Stomach smooth muscle (tissue), 2 donors: ENCODE measurements around the gene CASZ1.

Experiments used
- H3K27ac ChIP-seq: one replicate; pipeline ENCODE4 v1.7.0; 2013; ENCODE audit warnings: mild to moderate bottlenecking, low read length, inconsistent platforms
- H3K27me3 ChIP-seq, 2 donors: one replicate each; pipeline ENCODE4 v1.7.0; 2013; ENCODE audit warnings: low read length in 2 of 2; ENCODE audit not compliant: insufficient read depth in 2 of 2, control insufficient read depth in 1 of 2
- H3K36me3 ChIP-seq, 2 donors: one replicate each; pipeline ENCODE4 v1.7.0; 2013; ENCODE audit warnings: low read length in 2 of 2; ENCODE audit not compliant: control insufficient read depth in 2 of 2, insufficient read depth in 2 of 2
- H3K4me1 ChIP-seq: one replicate; pipeline ENCODE4 v1.7.0; 2013; ENCODE audit warnings: low read length; ENCODE audit not compliant: control insufficient read depth, insufficient read depth
- H3K4me3 ChIP-seq, 2 donors: one replicate each; pipeline ENCODE4 v1.7.0; 2013; ENCODE audit warnings: low read length in 2 of 2
- H3K9ac ChIP-seq, 2 donors: one replicate each; pipeline ENCODE4 v1.7.0; 2013; ENCODE audit warnings: low read length in 2 of 2, mild to moderate bottlenecking in 1 of 2
- H3K9me3 ChIP-seq, 2 donors: one replicate each; pipeline ENCODE4 v1.7.0; 2013; ENCODE audit warnings: low read length in 2 of 2; ENCODE audit not compliant: control insufficient read depth in 2 of 2
- donor health status: healthy.
- donor health status: Pancreatic carcinoma.

CASZ1 gene

GRCh38 chr1:10791105-10791951 is 5.1 kb downstream of the CASZ1 start:
- Histone ChIP-seq H3K4me1 (peaks cover 52% of the 10 kb centered on the region), H3K27ac (peak overlapping the region; percentile 78), H3K4me3 (peak overlapping the region in 1 of 2 donors; percentile 31), H3K36me3 (no peaks in the 10 kb centered on the region), H3K9me3 (no peaks in the 10 kb centered on the region), H3K27me3 (no peaks in the 10 kb centered on the region), H3K9ac (peak overlapping the region; percentile 1 to 38)

- Histone ChIP-seq H3K9me3 (no peaks in the 10 kb centered on the region), H3K4me1 (peaks cover 61% of the 10 kb centered on the region), H3K27ac (peak overlapping the region; percentile 78), H3K9ac (peak overlapping the region; percentile 55 to 60), H3K36me3 (no peaks in the 10 kb centered on the region), H3K27me3 (no peaks in the 10 kb centered on the region), H3K4me3 (peak overlapping the region; percentile 43 to 55)
Observed at GRCh38 chr1:10789803-10790702, 6.4 kb downstream of the CASZ1 start.

- peak overlapping the region; percentile 78 for H3K27ac ChIP-seq
- H3K27me3 ChIP-seq, result no peaks in the 10 kb centered on the region
- peak overlapping the region in 1 of 2 donors; percentile 48 for H3K9ac ChIP-seq
- H3K4me3 ChIP-seq, result peak overlapping the region in 1 of 2 donors; percentile 55
- no peaks in the 10 kb centered on the region for H3K36me3 ChIP-seq
- H3K4me1 ChIP-seq, result peaks cover 64% of the 10 kb centered on the region
- H3K9me3 ChIP-seq, result no peaks in the 10 kb centered on the region
Observed at GRCh38 chr1:10789047-10789791, 7.2 kb downstream of the CASZ1 start.

GRCh38 chr1:10788592-10789006 is 7.8 kb downstream of the CASZ1 start:
- no peaks in the 10 kb centered on the region for H3K27me3 ChIP-seq
- peak overlapping the region; percentile 29 to 45 for H3K9ac ChIP-seq
- peak overlapping the region in 1 of 2 donors; percentile 54 for H3K4me3 ChIP-seq
- no peaks in the 10 kb centered on the region for H3K36me3 ChIP-seq
- H3K27ac ChIP-seq, result peak overlapping the region; percentile 78
- H3K4me1 ChIP-seq, result peaks cover 62% of the 10 kb centered on the region
- H3K9me3 ChIP-seq, result no peaks in the 10 kb centered on the region

GRCh38 chr1:10787286-10787685 is 9.2 kb downstream of the CASZ1 start:
- Histone ChIP-seq H3K27ac (peak overlapping the region; percentile 78), H3K36me3 (no peaks in the 10 kb centered on the region), H3K4me1 (peaks cover 70% of the 10 kb centered on the region), H3K4me3 (no peak overlapping the region), H3K27me3 (no peaks in the 10 kb centered on the region), H3K9ac (no peak overlapping the region), H3K9me3 (no peaks in the 10 kb centered on the region)

- Histone ChIP-seq H3K4me1 (peaks cover 76% of the 10 kb centered on the region), H3K27me3 (no peaks in the 10 kb centered on the region), H3K36me3 (no peaks in the 10 kb centered on the region), H3K27ac (peak overlapping the region; percentile 78), H3K9me3 (no peaks in the 10 kb centered on the region), H3K4me3 (no peak overlapping the region), H3K9ac (no peak overlapping the region)
Observed at GRCh38 chr1:10785728-10786638, 10.5 kb downstream of the CASZ1 start.

- H3K4me3 ChIP-seq, result no peak overlapping the region
- no peaks in the 10 kb centered on the region for H3K36me3 ChIP-seq
- peaks cover 71% of the 10 kb centered on the region for H3K4me1 ChIP-seq
- no peaks in the 10 kb centered on the region for H3K27me3 ChIP-seq
- H3K9ac ChIP-seq, result peak overlapping the region in 1 of 2 donors; percentile 9
- H3K9me3 ChIP-seq, result no peaks in the 10 kb centered on the region
- H3K27ac ChIP-seq, result peak overlapping the region; percentile 53
Observed at GRCh38 chr1:10784998-10785727, 11.3 kb downstream of the CASZ1 start.

- H3K4me3 ChIP-seq, result no peak overlapping the region
- H3K9ac ChIP-seq, result no peak overlapping the region
- no peaks in the 10 kb centered on the region for H3K9me3 ChIP-seq
- peaks cover 69% of the 10 kb centered on the region for H3K4me1 ChIP-seq
- no peaks in the 10 kb centered on the region for H3K36me3 ChIP-seq
- no peak overlapping the region for H3K27ac ChIP-seq
- H3K27me3 ChIP-seq, result no peaks in the 10 kb centered on the region
Observed at GRCh38 chr1:10782491-10783244, 13.8 kb downstream of the CASZ1 start.

GRCh38 chr1:10781137-10781536 is 15.3 kb downstream of the CASZ1 start:
- H3K4me3 ChIP-seq, result no peak overlapping the region
- H3K9ac ChIP-seq, result no peak overlapping the region
- no peaks in the 10 kb centered on the region for H3K36me3 ChIP-seq
- H3K9me3 ChIP-seq, result no peaks in the 10 kb centered on the region
- no peak overlapping the region for H3K27ac ChIP-seq
- peaks cover 63% of the 10 kb centered on the region for H3K4me1 ChIP-seq
- H3K27me3 ChIP-seq, result no peaks in the 10 kb centered on the region
